ENCODE data around the gene MPST. TPM values are rescaled to one million over a fixed set of nuclear protein-coding genes. Genes with fewer than 3 reads are reported as not detected.
A peak's percentile ranks its signal among the peaks of the same experiment; 100 is the strongest.

MPST gene
- total RNA-seq, 1 donor from 2014 or later, result 36.9 TPM

GRCh38 chr22:37022483-37023337, 3.2 kb downstream of the MPST start:
- Mint-ChIP-seq H3K36me3 (peaks cover 10% of the 10 kb centered on the region), H3K27me3 (ENCODE audit: insufficient read depth, low read depth) (peaks cover 5% of the 10 kb centered on the region), H3K4me1 (peaks cover 21% of the 10 kb centered on the region), H3K4me3 (no peak overlapping the region), H3K9me3 (no peaks in the 10 kb centered on the region), H3K27ac (no peak overlapping the region)
- peaks cover 52% of the 10 kb centered on the region for H3K79me2 ChIP-seq (ENCODE audit: low read depth)
- no peak overlapping the region for H3K4me3 ChIP-seq
- no peaks in the 10 kb centered on the region for H3K9me3 ChIP-seq (ENCODE audit: low read depth)
- no peak for DNase-seq (ENCODE audit: low spot score)
- no peak for TF ChIP-seq EZH2 (IDR thresholded peaks at IDR 0.05)
- TF ChIP-seq CTCF (IDR thresholded peaks at IDR 0.05), result no peak
- TF ChIP-seq EZH2phosphoT487 (IDR thresholded peaks at IDR 0.05), result no peak
- H3K9ac ChIP-seq, result no peak overlapping the region
- H3F3A ChIP-seq (ENCODE audit: low read depth), result no peaks in the 10 kb centered on the region
- H2AFZ ChIP-seq (replicated peaks), result no peak overlapping the region
- H3K4me2 ChIP-seq, result no peak overlapping the region
- peaks cover 16% of the 10 kb centered on the region for H3K4me1 ChIP-seq
- H4K20me1 ChIP-seq (ENCODE audit: low read depth), result peaks cover 42% of the 10 kb centered on the region
- no peaks in the 10 kb centered on the region for H3K27me3 ChIP-seq
- no peak overlapping the region for H3K27ac ChIP-seq
- no peaks in the 10 kb centered on the region for H3K36me3 ChIP-seq

- no peaks in the 10 kb centered on the region for H3K9me3 Mint-ChIP-seq
- DNase-seq (ENCODE audit: low spot score), result no peak
- Histone ChIP-seq H3K36me3 (no peaks in the 10 kb centered on the region), H3K27ac (no peak overlapping the region), H3K4me2 (no peak overlapping the region), H3K9me3 (ENCODE audit: low read depth) (no peaks in the 10 kb centered on the region), H3K4me3 (no peak overlapping the region), H4K20me1 (ENCODE audit: low read depth) (peaks cover 31% of the 10 kb centered on the region), H2AFZ (replicated peaks) (no peak overlapping the region), H3K79me2 (ENCODE audit: low read depth) (peaks cover 41% of the 10 kb centered on the region), H3K4me1 (peaks cover 9% of the 10 kb centered on the region), H3F3A (ENCODE audit: low read depth) (no peaks in the 10 kb centered on the region), H3K27me3 (no peaks in the 10 kb centered on the region), H3K9ac (no peak overlapping the region)
- no peak overlapping the region for H3K4me3 Mint-ChIP-seq
- peaks cover 6% of the 10 kb centered on the region for H3K27me3 Mint-ChIP-seq (ENCODE audit: insufficient read depth, low read depth)
- H3K27ac Mint-ChIP-seq, result no peak overlapping the region
- H3K36me3 Mint-ChIP-seq, result peaks cover 10% of the 10 kb centered on the region
- peaks cover 20% of the 10 kb centered on the region for H3K4me1 Mint-ChIP-seq
- TF ChIP-seq CTCF (IDR thresholded peaks at IDR 0.05), result no peak
- TF ChIP-seq EZH2 (IDR thresholded peaks at IDR 0.05), result no peak
- TF ChIP-seq EZH2phosphoT487 (IDR thresholded peaks at IDR 0.05), result no peak
These were observed 4.3 kb downstream of the MPST start for GRCh38 chr22:37023743-37024338.

- no peak for DNase-seq (ENCODE audit: low spot score)
- peaks cover 10% of the 10 kb centered on the region for H3K36me3 Mint-ChIP-seq
- Histone ChIP-seq H3K9me3 (ENCODE audit: low read depth) (no peaks in the 10 kb centered on the region), H3K4me3 (no peak overlapping the region), H3K27me3 (no peaks in the 10 kb centered on the region), H3K27ac (no peak overlapping the region), H2AFZ (replicated peaks) (no peak overlapping the region), H3K4me1 (peaks cover 9% of the 10 kb centered on the region), H3K4me2 (no peak overlapping the region), H3F3A (ENCODE audit: low read depth) (no peaks in the 10 kb centered on the region), H3K36me3 (no peaks in the 10 kb centered on the region), H3K79me2 (ENCODE audit: low read depth) (peaks cover 38% of the 10 kb centered on the region), H3K9ac (no peak overlapping the region), H4K20me1 (ENCODE audit: low read depth) (peaks cover 30% of the 10 kb centered on the region)
- no peak for TF ChIP-seq EZH2 (IDR thresholded peaks at IDR 0.05)
- TF ChIP-seq EZH2phosphoT487 (IDR thresholded peaks at IDR 0.05), result no peak
- TF ChIP-seq CTCF (IDR thresholded peaks at IDR 0.05), result no peak
- no peak overlapping the region for H3K27ac Mint-ChIP-seq
- H3K9me3 Mint-ChIP-seq, result no peaks in the 10 kb centered on the region
- H3K4me3 Mint-ChIP-seq, result peak overlapping the region; percentile 48
- H3K27me3 Mint-ChIP-seq (ENCODE audit: insufficient read depth, low read depth), result peaks cover 6% of the 10 kb centered on the region
- peaks cover 20% of the 10 kb centered on the region for H3K4me1 Mint-ChIP-seq
These were observed 5.0 kb downstream of the MPST start for GRCh38 chr22:37024339-37025157.
